HUES64 (cell line): ENCODE measurements around the gene ATF1.
"Not testable (repeated sequence)": the region's sequence is repeated elsewhere in the genome, so short reads cannot be mapped to it uniquely, and the experiment has no call there.

ENCODE experiments used
- H3K27ac ChIP-seq: 2 replicates; pipeline ENCODE4 v1.7.0; 2013; ENCODE audit warnings: low read depth, low read length, inconsistent platforms
- H3K27me3 ChIP-seq: 2 replicates; pipeline ENCODE4 v1.6.1; 2013; ENCODE audit warnings: mild to moderate bottlenecking, low read length; ENCODE audit not compliant: insufficient read depth
- H3K36me3 ChIP-seq: 2 replicates; pipeline ENCODE4 v1.6.1; 2013; ENCODE audit warnings: mild to moderate bottlenecking, low read length; ENCODE audit not compliant: insufficient read depth
- H3K4me1 ChIP-seq: 2 replicates; pipeline ENCODE4 v1.6.1; 2013; ENCODE audit warnings: mild to moderate bottlenecking, low read length, moderate library complexity; ENCODE audit not compliant: insufficient read depth
- H3K4me3 ChIP-seq: 2 replicates; pipeline ENCODE4 v1.5.1; 2013; ENCODE audit warnings: mild to moderate bottlenecking, low read length, moderate library complexity
- H3K9ac ChIP-seq: 2 replicates; pipeline ENCODE4 v1.6.1; 2013; ENCODE audit warnings: mild to moderate bottlenecking, low read depth, low read length
- H3K9me3 ChIP-seq: 2 replicates; pipeline ENCODE4 v1.6.1; 2013; ENCODE audit warnings: low read depth, low read length; ENCODE audit not compliant: insufficient read depth
- WGBS: fragments of 150-250, 120-280 bp; methylation state at CpG from one replicate; pipeline ENCODE4 v1.1.7; 2013; ENCODE audit warnings: missing lambda C conversion rate; 5-methylcytosine and 5-hydroxymethylcytosine counted together

The ATF1 gene

DNA sequence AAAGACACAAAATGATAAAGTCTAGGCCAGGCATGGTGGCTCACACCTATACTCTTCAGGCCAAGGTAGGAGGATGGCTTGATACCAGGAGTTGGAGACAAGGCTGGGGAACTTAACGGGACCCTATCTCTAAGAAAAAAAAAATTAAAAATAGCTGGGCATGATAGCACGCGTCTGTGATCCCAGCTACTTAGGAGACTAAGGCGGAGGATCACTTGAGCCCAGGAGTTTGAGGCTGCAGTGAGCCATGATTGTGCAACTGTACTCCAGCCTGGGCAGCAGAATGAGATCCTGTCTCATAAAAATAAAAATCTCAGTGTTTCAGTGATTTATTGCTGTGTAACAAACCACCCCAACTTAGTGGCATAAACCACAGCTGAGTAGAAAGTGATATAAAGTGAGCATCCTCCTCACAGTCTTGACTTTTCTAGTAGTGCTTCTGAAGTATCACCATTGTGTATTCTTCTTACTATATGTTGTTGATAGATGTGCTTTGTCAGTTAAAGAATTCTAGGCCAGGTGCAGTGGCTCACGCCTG is 10.6 kb upstream of the ATF1 start:
- Histone ChIP-seq H3K4me3 (no peak overlapping the region), H3K9ac (no peak overlapping the region), H3K27me3 (no peaks in the 10 kb centered on the region), H3K27ac (no peak overlapping the region), H3K4me1 (no peaks in the 10 kb centered on the region), H3K36me3 (peaks cover 6% of the 10 kb centered on the region), H3K9me3 (no peaks in the 10 kb centered on the region)
- WGBS, result 96% methylated on average over 5 of the region's 5 CpGs

DNA sequence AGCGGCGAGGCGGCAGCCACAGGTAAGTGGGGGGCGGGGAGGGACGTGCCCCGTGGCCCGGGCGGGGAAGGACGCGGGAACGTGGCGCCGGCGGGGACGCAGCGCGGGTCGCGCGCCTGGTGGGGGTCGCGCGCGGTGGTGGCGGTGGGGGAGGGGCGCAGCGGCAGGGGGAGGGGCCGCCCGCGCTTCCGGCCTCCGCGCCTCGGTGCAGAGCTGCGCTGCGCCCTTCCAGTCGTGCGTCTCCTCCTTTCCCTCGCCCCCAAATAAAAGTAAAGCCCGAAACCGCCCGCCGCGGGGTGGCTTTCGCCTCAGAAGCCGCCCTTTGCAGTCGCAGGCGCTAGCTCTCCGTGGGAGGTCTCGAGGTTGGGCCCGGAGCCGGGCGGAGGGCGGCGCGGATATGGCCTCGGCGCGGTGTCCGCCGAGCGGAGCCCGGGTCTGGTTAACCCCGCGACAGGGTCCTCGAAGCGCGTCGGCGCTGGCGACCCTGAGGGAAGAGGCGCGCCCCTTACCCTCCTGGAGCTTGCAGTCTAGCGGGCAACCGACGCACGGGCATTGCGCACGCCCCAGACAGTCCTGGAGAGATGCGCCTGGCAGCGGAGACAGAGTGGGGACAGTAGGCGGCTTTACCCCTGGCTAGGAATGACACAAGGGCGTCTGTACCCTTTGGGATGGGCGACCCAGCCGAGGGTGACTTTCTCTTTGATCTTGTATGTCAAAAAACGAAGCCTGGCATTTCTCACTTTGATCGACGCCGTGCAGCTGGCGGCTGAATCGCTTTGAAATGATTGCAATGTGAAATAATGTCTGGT is 589 bp downstream of the ATF1 start:
- H3K27ac ChIP-seq, result peak overlapping the region; percentile 100
- no peaks in the 10 kb centered on the region for H3K36me3 ChIP-seq
- H3K4me1 ChIP-seq, result peaks cover 9% of the 10 kb centered on the region

GRCh38 chr12:50765095-50765911 is 1.4 kb downstream of the ATF1 start:
- H3K27ac ChIP-seq, result peak overlapping the region; percentile 100; the same call in 1 of the 2 replicates

More for the DNA sequence above, 589 bp downstream of the ATF1 start:
- peak overlapping the region; percentile 86 for H3K4me3 ChIP-seq
- H3K9me3 ChIP-seq, result no peaks in the 10 kb centered on the region
- no peaks in the 10 kb centered on the region for H3K27me3 ChIP-seq
- 1% methylated on average over 91 of the region's 91 CpGs for WGBS
- H3K9ac ChIP-seq, result peak overlapping the region; percentile 96

DNA sequence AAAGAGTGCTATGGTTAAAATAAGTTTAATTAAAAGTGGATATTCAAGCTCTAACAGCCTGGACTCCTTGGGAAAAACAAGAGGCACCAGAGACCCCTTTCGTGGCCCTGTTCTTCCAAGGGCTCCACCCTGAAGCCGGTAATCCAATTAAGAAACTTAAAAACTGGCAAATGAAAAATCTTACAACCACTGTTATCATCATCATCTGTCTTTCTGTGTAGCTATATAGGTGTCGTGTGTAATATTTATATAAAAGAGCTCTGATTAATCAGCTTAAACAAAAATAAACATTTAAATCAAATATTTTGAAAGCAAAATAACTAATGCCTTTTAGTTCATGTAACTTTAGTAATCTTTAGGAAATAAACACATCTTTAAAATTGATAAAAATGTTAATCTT is 4.5 kb downstream of the ATF1 start:
- H3K4me1 ChIP-seq, result peaks cover 9% of the 10 kb centered on the region
- H3K27me3 ChIP-seq, result no peaks in the 10 kb centered on the region
- peaks cover 11% of the 10 kb centered on the region; the same call in 1 of the 2 replicates for H3K36me3 ChIP-seq
- 92% methylated on average over 2 of the region's 3 CpGs for WGBS
- no peak overlapping the region for H3K4me3 ChIP-seq
- H3K9me3 ChIP-seq, result peaks cover 7% of the 10 kb centered on the region; the same call in 1 of the 2 replicates
- no peak overlapping the region for H3K9ac ChIP-seq
- H3K27ac ChIP-seq, result no peak overlapping the region

More at GRCh38 chr12:50765095-50765911, 1.4 kb downstream of the ATF1 start:
- peaks cover 9% of the 10 kb centered on the region for H3K4me1 ChIP-seq
- peak overlapping the region; percentile 86 for H3K4me3 ChIP-seq
- peaks cover 6% of the 10 kb centered on the region; the same call in 1 of the 2 replicates for H3K36me3 ChIP-seq
- H3K9ac ChIP-seq, result peak overlapping the region; percentile 96
- peaks cover 7% of the 10 kb centered on the region; the same call in 1 of the 2 replicates for H3K9me3 ChIP-seq
- 20% methylated on average over 13 of the region's 13 CpGs for WGBS
- H3K27me3 ChIP-seq, result no peaks in the 10 kb centered on the region

DNA sequence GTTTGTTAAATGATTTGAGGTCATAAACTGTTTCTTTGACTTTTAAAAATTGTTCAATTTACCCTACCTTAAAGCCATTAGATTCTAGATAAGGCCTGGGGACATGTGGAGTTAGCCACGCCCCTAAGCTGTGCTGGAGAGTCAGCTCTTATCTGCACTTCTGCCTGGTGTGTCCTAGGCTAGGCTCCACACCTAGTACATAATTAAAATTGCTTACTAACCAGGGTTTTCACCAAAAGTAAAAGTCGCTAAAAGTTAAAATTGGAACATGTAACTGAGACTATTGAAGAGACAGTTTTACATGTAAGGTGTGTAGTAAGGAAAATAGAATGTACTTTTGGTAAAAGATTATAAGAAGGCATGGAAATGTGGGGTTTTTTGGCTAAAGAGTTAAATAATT is 4.9 kb downstream of the ATF1 start:
- peaks cover 11% of the 10 kb centered on the region; the same call in 1 of the 2 replicates for H3K36me3 ChIP-seq
- WGBS, result 85% methylated on average over 2 of the region's 2 CpGs
- H3K9me3 ChIP-seq, H3K4me3 ChIP-seq, H3K27me3 ChIP-seq, H3K27ac ChIP-seq, H3K4me1 ChIP-seq, H3K9ac ChIP-seq: not testable (repeated sequence)

GRCh38 chr12:50771409-50771808 is 7.5 kb downstream of the ATF1 start:
- Histone ChIP-seq H3K4me1 (no peaks in the 10 kb centered on the region), H3K9me3 (peaks cover 7% of the 10 kb centered on the region; the same call in 1 of the 2 replicates), H3K4me3 (no peak overlapping the region), H3K27me3 (no peaks in the 10 kb centered on the region), H3K9ac (no peak overlapping the region), H3K36me3 (peaks cover 11% of the 10 kb centered on the region; the same call in 1 of the 2 replicates), H3K27ac (no peak overlapping the region)
- 94% methylated on average over 5 of the region's 5 CpGs for WGBS

DNA sequence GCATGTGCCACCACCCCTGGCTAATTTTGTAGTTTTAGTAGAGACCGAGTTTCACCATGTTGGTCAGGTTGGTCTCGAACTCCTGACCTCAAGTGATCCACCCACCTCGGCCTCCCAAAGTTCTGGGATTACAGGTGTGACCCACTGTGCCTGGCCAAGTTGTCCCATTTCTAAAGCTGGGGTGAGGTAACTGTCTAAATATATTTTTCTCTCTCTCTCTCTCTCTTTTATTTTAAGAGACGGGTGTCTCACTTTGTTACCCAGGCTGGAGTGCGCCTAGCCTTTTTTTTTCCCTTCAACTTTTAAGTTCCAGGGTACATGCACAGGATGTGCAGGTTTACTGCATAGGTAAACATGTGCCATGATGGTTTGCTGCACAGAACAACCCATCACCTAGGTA is 8.6 kb downstream of the ATF1 start:
- no peak overlapping the region for H3K4me3 ChIP-seq
- H3K27me3 ChIP-seq, result no peaks in the 10 kb centered on the region
- H3K27ac ChIP-seq, result no peak overlapping the region
- no peaks in the 10 kb centered on the region for H3K4me1 ChIP-seq
- WGBS, result 97% methylated on average over 5 of the region's 5 CpGs
- peaks cover 7% of the 10 kb centered on the region; the same call in 1 of the 2 replicates for H3K9me3 ChIP-seq
- no peak overlapping the region for H3K9ac ChIP-seq
- H3K36me3 ChIP-seq, result peaks cover 11% of the 10 kb centered on the region; the same call in 1 of the 2 replicates

GRCh38 chr12:50772877-50773276 is 9.0 kb downstream of the ATF1 start:
- H3K9ac ChIP-seq, result no peak overlapping the region
- no peaks in the 10 kb centered on the region for H3K27me3 ChIP-seq
- 91% methylated on average over 2 of the region's 2 CpGs for WGBS
- peaks cover 7% of the 10 kb centered on the region; the same call in 1 of the 2 replicates for H3K9me3 ChIP-seq
- H3K4me3 ChIP-seq, result no peak overlapping the region
- no peaks in the 10 kb centered on the region for H3K4me1 ChIP-seq
- H3K27ac ChIP-seq, result no peak overlapping the region
- H3K36me3 ChIP-seq, result peaks cover 11% of the 10 kb centered on the region; the same call in 1 of the 2 replicates

- no peaks in the 10 kb centered on the region for H3K9me3 ChIP-seq
- no peak overlapping the region for H3K4me3 ChIP-seq
- WGBS, result 86% methylated on average over 2 of the region's 2 CpGs
- H3K9ac ChIP-seq, result no peak overlapping the region
- no peaks in the 10 kb centered on the region for H3K4me1 ChIP-seq
- H3K27me3 ChIP-seq, result no peaks in the 10 kb centered on the region
- peaks cover 5% of the 10 kb centered on the region; the same call in 1 of the 2 replicates for H3K36me3 ChIP-seq
- H3K27ac ChIP-seq, result no peak overlapping the region
Measured at GRCh38 chr12:50775251-50775650, 11.3 kb downstream of the ATF1 start.

- WGBS, result 96% methylated on average over 9 of the region's 9 CpGs
- no peaks in the 10 kb centered on the region for H3K4me1 ChIP-seq
- H3K27ac ChIP-seq, result no peak overlapping the region
- H3K36me3 ChIP-seq, result peaks cover 12% of the 10 kb centered on the region
- H3K9me3 ChIP-seq, result no peaks in the 10 kb centered on the region
- no peaks in the 10 kb centered on the region for H3K27me3 ChIP-seq
- no peak overlapping the region for H3K4me3 ChIP-seq
- H3K9ac ChIP-seq, result no peak overlapping the region
Measured at GRCh38 chr12:50776749-50777728, 13.1 kb downstream of the ATF1 start.
